Raji (cell line): ENCODE results near the gene ERCC1.

ENCODE experiments used
- POLR2A ChIP-seq: IDR thresholded peaks from 2 replicates; pipeline ENCODE4 v1.6.1; 2011; ENCODE audit warnings: low read depth, low read length, control low read depth; ENCODE audit not compliant: insufficient read depth

Gene ERCC1

GRCh38 chr19:45442778-45443461 lies 19.2 kb upstream of the ERCC1 start:
- no peak for TF ChIP-seq POLR2A

DNA sequence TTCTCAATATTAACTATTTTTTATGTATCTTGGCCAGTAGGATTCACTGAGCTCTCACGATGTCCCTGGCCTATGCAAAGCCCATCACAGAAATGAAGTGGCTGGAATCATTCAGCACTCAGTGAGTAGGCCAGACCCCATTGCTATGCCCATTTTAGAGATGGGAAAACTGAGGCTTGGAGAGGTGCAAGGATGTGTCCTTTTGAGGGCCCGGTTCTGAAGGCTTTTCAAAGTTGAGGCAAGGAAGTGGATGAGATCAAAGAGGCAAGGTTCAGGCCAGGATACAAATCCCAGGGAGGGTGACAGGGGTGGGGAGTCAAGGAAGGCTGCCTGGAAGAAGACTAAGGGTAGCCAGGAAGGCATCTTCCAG lies 18.7 kb upstream of the ERCC1 start:
- TF ChIP-seq POLR2A = no peak

- no peak for TF ChIP-seq POLR2A
Measured at GRCh38 chr19:45440873-45441654, 17.3 kb upstream of the ERCC1 start.

DNA sequence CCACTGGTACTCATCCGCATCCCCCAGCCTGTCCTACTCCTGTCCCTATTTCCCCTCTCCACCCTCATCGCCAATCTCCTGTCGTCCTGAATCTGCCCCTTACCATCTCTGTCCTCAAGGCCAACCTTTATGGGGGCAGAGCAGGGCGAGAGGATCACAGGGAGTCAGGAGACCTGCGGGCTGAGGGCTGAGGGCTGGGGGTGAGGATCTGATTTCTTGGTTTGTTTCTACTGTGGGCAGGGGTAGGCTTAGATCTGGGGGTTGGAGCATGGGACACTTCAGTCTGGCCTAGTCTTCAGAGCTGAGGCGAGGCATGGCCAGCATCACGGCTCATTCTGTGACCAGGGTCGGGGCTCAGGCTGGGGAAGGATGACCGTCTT lies 16.5 kb upstream of the ERCC1 start:
- no peak for TF ChIP-seq POLR2A

GRCh38 chr19:45439569-45440258 lies 16.0 kb upstream of the ERCC1 start:
- peak; percentile 40; the same call in 1 of the 2 replicates for TF ChIP-seq POLR2A

DNA sequence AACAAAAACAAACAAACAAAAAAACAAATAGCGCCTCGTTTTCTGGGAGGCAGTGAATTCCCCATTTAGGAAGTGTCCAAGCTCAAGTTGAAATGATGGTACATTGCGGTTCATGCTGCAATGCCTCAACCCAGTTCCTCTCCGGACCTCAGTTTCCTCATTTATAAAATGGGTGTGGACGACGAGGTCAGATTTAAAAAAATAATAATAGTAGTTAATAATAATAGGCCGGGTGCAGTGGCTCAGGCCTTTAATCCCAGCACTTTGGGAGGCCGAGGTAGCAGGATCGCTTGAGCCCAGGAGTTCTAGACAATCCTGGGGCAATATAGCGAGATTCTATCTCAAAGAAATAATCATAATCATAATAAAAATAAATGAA lies 15.5 kb upstream of the ERCC1 start:
- no peak for TF ChIP-seq POLR2A

DNA sequence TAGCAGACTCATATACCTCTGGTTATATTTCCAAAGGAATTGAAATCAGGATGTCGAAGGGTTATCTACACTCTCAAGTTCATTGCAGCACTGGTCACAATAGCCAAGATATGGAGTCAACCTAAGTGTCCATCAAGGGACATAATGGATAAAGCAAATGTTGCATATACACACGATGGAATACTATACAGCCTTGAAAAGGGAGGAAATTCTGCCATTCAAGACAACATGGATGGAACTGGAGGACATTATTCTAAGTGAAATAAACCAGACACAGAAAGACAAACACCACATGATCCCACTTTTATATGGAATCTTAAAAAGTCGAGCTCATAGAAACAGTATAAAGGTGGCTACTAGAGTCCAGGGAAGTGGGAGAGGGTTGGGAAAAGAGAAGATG lies 13.6 kb upstream of the ERCC1 start:
- no peak for TF ChIP-seq POLR2A

- TF ChIP-seq POLR2A = no peak
Measured at GRCh38 chr19:45428384-45429231, 4.9 kb upstream of the ERCC1 start.

GRCh38 chr19:45424191-45425058 lies 708 bp upstream of the ERCC1 start:
- TF ChIP-seq POLR2A = no peak

- no peak for TF ChIP-seq POLR2A
Measured at GRCh38 chr19:45423033-45423588, 606 bp downstream of the ERCC1 start.

GRCh38 chr19:45421947-45422498 lies 1.7 kb downstream of the ERCC1 start:
- TF ChIP-seq POLR2A = no peak

GRCh38 chr19:45420871-45421270 lies 2.8 kb downstream of the ERCC1 start:
- TF ChIP-seq POLR2A = no peak

DNA sequence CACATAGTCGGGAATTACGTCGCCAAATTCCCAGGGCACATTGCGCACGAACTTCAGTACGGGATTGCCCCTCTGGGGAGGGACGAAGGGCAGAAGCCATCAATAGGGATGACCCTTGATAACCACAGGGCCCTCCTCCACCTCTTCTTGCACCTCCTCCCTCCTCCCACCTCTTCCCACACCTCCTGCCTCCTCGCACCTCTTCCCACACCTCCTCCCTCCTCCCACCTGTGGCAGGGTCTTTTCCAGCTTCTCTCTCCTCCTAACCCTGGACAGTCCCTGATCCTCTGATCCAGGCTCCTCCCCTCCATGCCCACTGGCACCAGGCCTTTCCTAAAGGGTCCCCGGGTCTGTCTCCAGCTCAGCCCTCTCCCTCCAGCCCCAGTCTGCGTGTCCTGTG lies 3.4 kb downstream of the ERCC1 start:
- TF ChIP-seq POLR2A = no peak

DNA sequence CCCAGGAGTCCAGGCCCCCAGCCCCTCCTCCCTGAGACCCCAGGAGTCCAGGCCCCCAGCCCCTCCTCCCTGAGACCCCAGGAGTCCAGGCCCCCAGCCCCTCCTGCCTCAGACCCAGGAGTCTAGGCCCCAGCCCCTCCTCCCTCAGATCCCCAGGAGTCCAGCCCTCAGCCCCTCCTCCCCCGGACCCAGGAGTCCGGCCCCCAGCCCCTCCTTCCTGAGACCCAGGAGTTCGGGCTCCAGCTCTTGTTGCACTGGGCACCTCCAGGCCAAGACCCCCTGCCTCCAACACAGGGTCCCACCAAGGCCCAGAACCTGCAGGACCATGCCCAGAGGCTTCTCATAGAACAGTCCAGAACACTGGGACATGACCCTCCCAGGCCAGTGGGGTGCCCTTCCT lies 3.8 kb downstream of the ERCC1 start:
- TF ChIP-seq POLR2A = no peak
